HepG2 (cell line): Measurements from ENCODE around the gene SMURF2. TPM values are rescaled to one million over a fixed set of nuclear protein-coding genes. Genes with fewer than 3 reads are reported as not detected.
A peak's percentile ranks its signal among the peaks of the same experiment; 100 is the strongest.

ENCODE experiments used
- ATAC-seq: fragments of 200-7000 bp; cut with Tn5 transposase; 3 replicates; pipeline ENCODE4 v1.9.1; 2020; ENCODE audit warnings: mild to moderate bottlenecking, moderate library complexity
- BruUV-seq: library from RNA; stranded (reverse); fragments of 400-500 nt; replicated peaks from 2 replicates; lab custom pipeline; 2021; lab: Mats Ljungman, UMichigan
- CTCF ChIA-PET: fragments of 300-600 bp; formaldehyde crosslinking; extraction: SDS; loops from one replicate; lab custom pipeline; 2021; ENCODE audit warnings: low total read pairs, inconsistent platforms, low intra/inter-chr PET ratio; lab: Yijun Ruan, JAX
- POLR2A ChIA-PET: fragments of 350-600 bp; sonication (Branson Sonifier 250); formaldehyde crosslinking; loops from one replicate; lab custom pipeline; 2020; ENCODE audit warnings: antibody characterized with exemption, inconsistent platforms; lab: Yijun Ruan, JAX
- DNase-seq: peaks from one replicate; pipeline ENCODE4 v3.0.0-alpha.2; 2015; ENCODE audit warnings: low spot score
- FAIRE-seq: peaks from 3 replicates; lab custom pipeline; 2011; peaks lifted over from hg19 to GRCh38; lab: Jason Lieb, UNC
- H2AFZ ChIP-seq: one replicate; pipeline ENCODE4 v1.6.1; 2011; ENCODE audit warnings: low read length, inconsistent platforms
- H3K27ac ChIP-seq: fragments of 300-600 bp; 3 replicates; pipeline ENCODE4 v1.8.0; 2011; ENCODE audit warnings: mixed run types, mild to moderate bottlenecking, mixed read lengths, low read length, inconsistent platforms; ENCODE audit not compliant: insufficient read depth; ENCODE audit errors: extremely low read length
- H3K27me3 ChIP-seq, 2 experiments: fragments of 200-600 bp in 1 of 2; 2 replicates in 1 of 2; 3 replicates in 1 of 2; pipeline versions ENCODE4 v1.6.0 to v1.8.0; 2011; ENCODE audit warnings: low read length in 2 of 2, mild to moderate bottlenecking in 2 of 2, moderate library complexity in 2 of 2, inconsistent platforms in 1 of 2; ENCODE audit not compliant: insufficient read depth in 2 of 2, control insufficient read depth in 1 of 2
- H3K36me3 ChIP-seq, 2 experiments: fragments of 200-600 bp in 1 of 2; replicated peaks in 1 of 2; 2 replicates in 1 of 2; 3 replicates in 1 of 2; pipeline versions ENCODE4 v1.5.1 to v1.8.0; 2011; ENCODE audit warnings: low read length in 2 of 2, inconsistent platforms in 1 of 2; ENCODE audit not compliant: insufficient read depth in 2 of 2, control insufficient read depth in 1 of 2
- H3K4me1 ChIP-seq: 2 replicates; pipeline ENCODE4 v1.5.1; 2012; ENCODE audit warnings: low read length, inconsistent platforms; ENCODE audit not compliant: insufficient read depth
- H3K4me2 ChIP-seq: 2 replicates; pipeline ENCODE4 v1.6.0; 2011; ENCODE audit warnings: low read depth, low read length, inconsistent platforms
- H3K4me3 ChIP-seq, 3 experiments: fragments of 200-600 bp in 1 of 3; sonication (generic), shearing (Covaris generic) in 1 of 3; replicated peaks in 1 of 3; 2 replicates each; pipeline ENCODE4 v1.5.1; 2011 to 2016; ENCODE audit warnings: low read length in 3 of 3, inconsistent platforms in 2 of 3, low read depth in 2 of 3, mild to moderate bottlenecking in 2 of 3, control low read depth in 1 of 3, mixed read lengths in 1 of 3; ENCODE audit not compliant: insufficient read depth in 1 of 3
- H3K79me2 ChIP-seq: one replicate; pipeline ENCODE4 v1.6.1; 2011; ENCODE audit warnings: low read length, inconsistent platforms; ENCODE audit not compliant: insufficient read depth
- H3K9ac ChIP-seq: 2 replicates; pipeline ENCODE4 v1.6.0; 2011; ENCODE audit warnings: mild to moderate bottlenecking, low read depth, low read length, inconsistent platforms; ENCODE audit not compliant: insufficient read depth
- H3K9me3 ChIP-seq: 2 replicates; pipeline ENCODE4 v1.5.1; 2012; ENCODE audit warnings: mild to moderate bottlenecking, low read length
- H4K20me1 ChIP-seq: 2 replicates; pipeline ENCODE4 v1.6.0; 2011; ENCODE audit warnings: inconsistent platforms, mild to moderate bottlenecking, low read length, moderate library complexity; ENCODE audit not compliant: insufficient read depth
- ARID2 ChIP-seq: sonication (generic); formaldehyde crosslinking; IDR thresholded peaks from 2 replicates; pipeline ENCODE4 v1.8.1; 2022; ENCODE audit warnings: mild to moderate bottlenecking, missing genetic modification reagents, borderline replicate concordance
- ATRX ChIP-seq: sonication (generic); formaldehyde crosslinking; IDR thresholded peaks from 2 replicates; pipeline ENCODE4 v1.4.0; 2020; ENCODE audit warnings: missing genetic modification reagents, borderline replicate concordance
- HNF1B ChIP-seq: sonication (generic); formaldehyde crosslinking; IDR thresholded peaks from 2 replicates; pipeline ENCODE4 v1.5.1; 2020; ENCODE audit warnings: mild to moderate bottlenecking, moderate library complexity, missing genetic modification reagents
- ISL2 ChIP-seq: sonication (generic); formaldehyde crosslinking; IDR thresholded peaks from 2 replicates; pipeline ENCODE4 v1.5.0; 2020; ENCODE audit warnings: missing genetic modification reagents
- JUN ChIP-seq: sonication (generic); formaldehyde crosslinking; IDR thresholded peaks from 2 replicates; pipeline ENCODE4 v1.4.0; 2020; ENCODE audit warnings: mild to moderate bottlenecking, missing genetic modification reagents
- KLF13 ChIP-seq: sonication (generic); formaldehyde crosslinking; IDR thresholded peaks from 2 replicates; pipeline ENCODE4 v1.4.0; 2020; ENCODE audit warnings: mild to moderate bottlenecking, missing genetic modification reagents
- MAFK ChIP-seq, 2 experiments: IDR thresholded peaks in 1 of 2; conservative IDR thresholded peaks in 1 of 2; 2 replicates each; pipeline ENCODE4 v1.6.1; 2011; ENCODE audit warnings: improper control_type of control experiment in 2 of 2, low read length in 2 of 2
- REXO4 ChIP-seq: sonication (generic); formaldehyde crosslinking; IDR thresholded peaks from 2 replicates; pipeline ENCODE4 v1.8.0; 2022; ENCODE audit warnings: missing genetic modification reagents, mild to moderate bottlenecking, borderline replicate concordance
- ZNF275 ChIP-seq: sonication (generic); formaldehyde crosslinking; IDR thresholded peaks from 2 replicates; pipeline ENCODE4 v1.8.0; 2022; ENCODE audit warnings: missing genetic modification reagents, mild to moderate bottlenecking, inconsistent platforms, borderline replicate concordance
- ZNF292 ChIP-seq: sonication (generic); formaldehyde crosslinking; IDR thresholded peaks from 2 replicates; pipeline ENCODE4 v1.8.1; 2022; ENCODE audit warnings: mild to moderate bottlenecking, low read depth, missing genetic modification reagents, borderline replicate concordance
- ZNF343 ChIP-seq: sonication (generic); formaldehyde crosslinking; IDR thresholded peaks from 2 replicates; pipeline ENCODE4 v1.4.0; 2020; ENCODE audit warnings: mild to moderate bottlenecking, missing genetic modification reagents
- ZNF558 ChIP-seq: sonication (generic); formaldehyde crosslinking; IDR thresholded peaks from 2 replicates; pipeline ENCODE4 v1.9.0; 2022; ENCODE audit warnings: mild to moderate bottlenecking, missing genetic modification reagents, borderline replicate concordance
- WGBS: methylation state at CpG from one replicate; pipeline ENCODE4 v1.1.6; 2017; ENCODE audit warnings: low lambda C conversion rate; 5-methylcytosine and 5-hydroxymethylcytosine counted together
- in situ Hi-C: cut with HindIII; loops from 2 replicates; pipeline ENCODE4 v1.10.0; 2017; ENCODE audit warnings: low pct_unique_long_range_greater_than_20kb; ENCODE audit not compliant: extremely low pct_ligation_motif_present
- intact Hi-C: fragments of 100-400 bp; cut with micrococcal nuclease; formaldehyde crosslinking; loops from one replicate; pipeline ENCODE4 v1.10.0; 2022; ENCODE audit not compliant: unreplicated experiment
- polyA plus RNA-seq, 8 experiments: library from polyadenylated mRNA; depleted of rRNA in 3 of 8; stranded (reverse) in 7 of 8; unstranded in 1 of 8; fragments of >200 nt; fragmentation: Illumina TruSeq in 4 of 8; extraction: Trizol in 4 of 8; gene quantifications; 2 replicates each; pipeline versions ENCODE4 v1.2.1 to v1.2.3, GENCODE V29; 2011 to 2016; ENCODE audit warnings: low read depth in 4 of 8, missing spikeins in 1 of 8, mixed read lengths in 1 of 8; ENCODE audit not compliant: insufficient read depth in 1 of 8
- total RNA-seq, 5 experiments: library from RNA; depleted of rRNA; stranded (reverse); fragments of >200 nt; fragmentation: Illumina TruSeq; extraction: Trizol; gene quantifications; 2 replicates each; pipeline ENCODE4 v1.2.3, GENCODE V29; 2016; ENCODE audit warnings: low read depth in 1 of 5
- TF ChIP-seq, protein P1 (sequence below): sonication (generic); formaldehyde crosslinking; IDR thresholded peaks from 2 replicates; pipeline ENCODE4 v1.4.0; 2020; ENCODE audit warnings: missing genetic modification reagents

Gene SMURF2
- total and polyA plus RNA-seq, 2 of the 13 experiments (the other 11 are each of a cell fraction or from before 2014, with no cell fraction given), result 14.9 to 24.3 TPM

DNA sequence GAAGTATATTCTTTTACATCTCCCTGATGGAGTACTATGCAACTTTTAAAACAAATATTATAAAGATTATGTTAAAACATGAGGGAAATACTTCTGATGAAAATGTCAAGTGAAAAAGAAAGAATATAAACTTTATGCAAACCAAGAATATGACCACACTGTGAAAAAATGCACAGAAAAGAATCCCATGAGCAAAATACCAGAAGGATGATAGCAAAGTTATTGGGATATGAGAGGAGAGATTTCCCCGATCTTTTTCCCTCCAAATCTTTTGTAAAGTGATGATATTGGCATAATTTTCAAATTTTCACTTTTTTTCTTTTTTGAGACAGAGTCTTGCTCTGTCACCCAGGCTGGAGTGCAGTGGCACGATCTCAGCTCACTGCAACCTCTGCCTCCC is 36.6 kb upstream of the SMURF2 start:
- H2AFZ ChIP-seq, result no peak overlapping the region
- no peak for DNase-seq
- intact Hi-C loops (no loop called here), in situ Hi-C loops (no loop called here)
- no peaks in the 10 kb centered on the region for H3K9me3 ChIP-seq
- H4K20me1 ChIP-seq, result no peaks in the 10 kb centered on the region
- no TSS peak for BruUV-seq
- ChIA-PET POLR2A (no interaction called here), CTCF (no interaction called here)
- no peak overlapping the region for H3K4me2 ChIP-seq
- peaks cover 0 to 3% of the 10 kb centered on the region in 2 experiments; a peak in 1 of 5 replicates for H3K27me3 ChIP-seq
- no peak overlapping the region for H3K4me3 ChIP-seq
- H3K4me1 ChIP-seq, result peaks cover 30% of the 10 kb centered on the region
- H3K27ac ChIP-seq, result no peak overlapping the region
- FAIRE-seq, result no peak
- ATAC-seq, result no peak
- H3K9ac ChIP-seq, result no peak overlapping the region
- 39% methylated on average over 2 of the region's 2 CpGs for WGBS
- H3K79me2 ChIP-seq, result no peaks in the 10 kb centered on the region
- H3K36me3 ChIP-seq, result no peaks in the 10 kb centered on the region
- TF ChIP-seq ATRX (CRISPR knock-in tag) (no peak), MAFK (conservative IDR thresholded peaks at IDR 0.05 in 1 of 2, IDR thresholded peaks at IDR 0.05 in 1 of 2; ENCODE audit: low read length in 2 of 2) (peak in 1 of 2 experiments; percentile 18; a peak in 1 of 4 replicates)

DNA sequence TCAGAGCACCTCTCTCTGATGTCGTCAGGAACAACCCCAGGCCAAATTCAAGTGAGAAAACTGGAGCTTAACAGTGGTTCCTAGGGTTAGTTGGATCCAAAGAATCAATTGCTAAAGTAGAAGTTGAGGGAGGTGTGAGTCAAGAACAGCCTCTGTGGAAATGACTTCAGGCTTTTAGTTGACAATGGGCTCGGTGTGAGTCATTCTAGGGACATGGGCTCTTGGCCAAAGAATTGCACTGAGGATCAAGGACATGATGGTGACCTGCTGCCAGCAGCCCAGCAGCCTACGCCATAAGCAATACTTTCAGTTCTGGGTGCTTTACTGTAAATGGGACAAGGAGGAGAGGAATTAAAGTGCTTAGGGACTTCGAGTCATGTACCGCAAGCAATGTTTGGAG is 32.1 kb upstream of the SMURF2 start:
- no peaks in the 10 kb centered on the region for H4K20me1 ChIP-seq
- no peaks in the 10 kb centered on the region; a peak in 1 of 5 replicates for H3K27me3 ChIP-seq
- POLR2A ChIA-PET, result interaction anchor here (1.3 kb wide), 1 partner anchor 93 kb away, joined by 3 read pairs; no protein-coding TSS in a partner anchor
- no peaks in the 10 kb centered on the region for H3K9me3 ChIP-seq
- no peaks in the 10 kb centered on the region for H3K79me2 ChIP-seq
- WGBS, result 0% methylated on average over 5 of the region's 5 CpGs
- peak overlapping the region; percentile 12 for H3K27ac ChIP-seq
- DNase-seq (peak; percentile 98), FAIRE-seq (peak; percentile 96), ATAC-seq (peak; percentile 98)
- H3K36me3 ChIP-seq, result no peaks in the 10 kb centered on the region
- peaks cover 32% of the 10 kb centered on the region for H3K4me1 ChIP-seq
- peak overlapping the region; percentile 44 for H3K4me2 ChIP-seq
- no peak overlapping the region for H2AFZ ChIP-seq
- H3K9ac ChIP-seq, result no peak overlapping the region
- intact Hi-C loops (loop anchor here (1.0 kb wide), 1 partner anchor 26 kb away; no protein-coding TSS in a partner anchor), in situ Hi-C loops (no loop called here)
- no TSS peak for BruUV-seq
- H3K4me3 ChIP-seq, result no peak overlapping the region; a peak in 1 of 6 replicates
- CTCF ChIA-PET, result no interaction called here
- no peak for TF ChIP-seq KLF13 (CRISPR knock-in tag)
- TF ChIP-seq ZNF343, result no peak
- TF ChIP-seq ZNF275 (CRISPR knock-in tag), result no peak
- no peak for TF ChIP-seq ARID2 (CRISPR knock-in tag)
- no peak for TF ChIP-seq REXO4 (CRISPR knock-in tag)
- no peak for TF ChIP-seq ZNF558 (CRISPR knock-in tag)
- TF ChIP-seq JUN (CRISPR knock-in tag), result peak; percentile 89
- TF ChIP-seq ISL2 (CRISPR knock-in tag), result 0 out of 2 replicates have a peak, but pooled peaks have one; percentile 28
- TF ChIP-seq, protein P1, sequence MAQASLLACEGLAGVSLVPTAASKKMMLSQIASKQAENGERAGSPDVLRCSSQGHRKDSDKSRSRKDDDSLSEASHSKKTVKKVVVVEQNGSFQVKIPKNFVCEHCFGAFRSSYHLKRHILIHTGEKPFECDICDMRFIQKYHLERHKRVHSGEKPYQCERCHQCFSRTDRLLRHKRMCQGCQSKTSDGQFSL (CRISPR knock-in tag), result no peak
- peak; percentile 65; the same call in 1 of the 2 replicates for TF ChIP-seq ZNF292
- TF ChIP-seq HNF1B, result peak; percentile 53; the same call in 1 of the 2 replicates
